Smooth muscle cell of the brain vasculature (primary cell): ENCODE data around the gene KLHL30.

ENCODE experiments used
- DNase-seq: peaks from one replicate; pipeline ENCODE4 v3.0.0-alpha.2; 2012; ENCODE audit warnings: low read depth, low spot score

KLHL30 gene

GRCh38 chr2:238173692-238174091 lies 35.2 kb downstream of the KLHL30 start:
- DNase-seq: no peak

- DNase-seq: no peak
Observed at GRCh38 chr2:238174291-238174690, 35.8 kb downstream of the KLHL30 start.

GRCh38 chr2:238174701-238175100 lies 36.2 kb downstream of the KLHL30 start:
- no peak for DNase-seq

- no peak for DNase-seq
Observed at GRCh38 chr2:238176613-238177012, 38.1 kb downstream of the KLHL30 start.

GRCh38 chr2:238180554-238180953 lies 42.1 kb downstream of the KLHL30 start:
- DNase-seq: no peak

GRCh38 chr2:238182362-238182761 lies 43.9 kb downstream of the KLHL30 start:
- no peak for DNase-seq

GRCh38 chr2:238183821-238184220 lies 45.4 kb downstream of the KLHL30 start:
- no peak for DNase-seq

GRCh38 chr2:238187618-238188548 lies 49.4 kb downstream of the KLHL30 start:
- no peak for DNase-seq

- no peak for DNase-seq
Observed at GRCh38 chr2:238190445-238190844, 52.0 kb downstream of the KLHL30 start.
